C4-2B (cell line): Measurements from ENCODE around the gene ECT2.

Source experiments
- CTCF ChIP-seq: fragments of 450-650 bp; conservative IDR thresholded peaks from 2 replicates; pipeline ENCODE4 v1.5.1; 2017; ENCODE audit warnings: mild to moderate bottlenecking
- ZFX ChIP-seq: fragments of 450-650 bp; IDR thresholded peaks from 2 replicates; pipeline ENCODE4 v1.6.1; 2017

GRCh38 chr3:172739462-172739861, 11.1 kb upstream of the ECT2 start:
- no peak for TF ChIP-seq CTCF
- no peak for TF ChIP-seq ZFX
